ENCODE results near the gene ACADL.
A peak's percentile ranks its signal among the peaks of the same experiment; 100 is the strongest.

ACADL gene

DNA sequence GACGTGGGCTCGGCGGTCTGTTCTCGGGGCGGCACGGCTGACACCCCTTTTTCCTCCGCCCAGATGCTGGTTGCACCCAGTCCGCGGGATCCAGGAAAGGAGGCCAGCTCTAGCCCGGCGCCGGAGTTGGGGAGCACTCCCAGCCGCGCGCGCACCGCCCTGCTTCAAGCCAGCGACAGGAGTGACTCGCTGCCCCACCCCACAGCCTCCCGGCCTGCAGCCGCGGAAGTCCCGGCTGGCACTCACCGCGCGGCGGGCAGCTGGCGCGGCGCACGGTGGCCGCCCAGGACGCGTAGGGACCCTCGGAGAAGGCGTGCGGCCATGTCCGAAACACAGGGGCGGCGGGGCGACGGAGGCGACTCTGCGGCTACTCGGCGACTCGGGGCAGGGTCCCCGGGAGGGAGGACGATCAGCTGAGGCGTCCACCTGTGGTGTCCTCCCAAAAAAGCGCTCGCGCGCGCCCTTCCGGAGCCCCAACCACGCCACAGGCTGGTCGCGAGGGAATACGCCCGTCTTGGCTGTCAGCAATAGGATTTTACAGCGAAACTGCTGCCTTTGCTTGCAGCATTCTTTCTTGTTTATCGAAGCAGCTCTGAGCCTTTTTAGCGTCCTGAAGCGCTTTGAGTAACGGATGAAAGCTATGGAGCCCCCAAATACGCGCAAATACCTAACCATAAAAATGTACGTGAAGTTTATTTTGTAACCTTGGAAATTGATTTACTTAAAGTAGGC lies at the start of gene ACADL:
TSS of gene ACADL (minus strand) at position 507 of the 732 bp plus-strand sequence. CDS start at position 323, 184 bp downstream.
- DNase-seq = peak; percentile 59

DNA sequence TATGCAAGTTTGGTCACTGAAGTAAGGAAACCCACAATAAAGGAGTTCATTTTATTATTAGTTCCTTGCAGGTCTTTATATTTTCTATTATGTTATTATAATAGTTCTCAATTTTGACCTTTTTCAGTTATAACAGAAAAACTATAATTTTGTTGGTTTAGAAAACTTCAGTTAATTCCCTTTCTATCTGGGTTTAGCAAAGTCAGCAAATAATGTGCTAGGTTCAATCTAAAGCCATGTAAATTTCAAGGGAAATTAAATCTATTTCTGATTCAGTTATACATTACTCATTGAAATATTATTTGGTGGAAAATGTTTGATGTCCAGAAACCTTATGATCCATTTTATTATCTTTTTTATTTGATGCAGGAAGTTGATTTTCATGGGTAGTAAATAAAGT lies 46.1 kb upstream of the ACADL start:
- DNase-seq = no peak

DNA sequence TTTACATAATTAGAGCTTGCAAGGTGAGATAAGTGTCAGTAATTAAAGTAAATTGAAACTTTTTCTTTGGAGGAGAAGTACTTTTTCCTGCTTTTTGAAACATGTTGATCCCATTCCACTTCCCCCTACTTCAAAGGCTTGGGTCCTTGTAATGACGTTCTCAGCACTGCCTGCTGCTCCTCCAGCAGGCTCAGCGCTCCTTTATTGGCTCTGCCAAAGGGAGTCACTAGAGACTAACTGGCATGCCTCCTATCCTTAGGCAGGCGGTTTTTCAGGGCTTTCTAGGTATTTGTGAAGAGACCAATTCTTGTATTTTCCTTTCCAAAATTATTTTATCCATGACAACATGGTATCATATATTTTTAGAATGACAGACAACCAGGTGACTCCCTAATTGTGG lies 43.9 kb upstream of the ACADL start:
- no peak for DNase-seq

DNA sequence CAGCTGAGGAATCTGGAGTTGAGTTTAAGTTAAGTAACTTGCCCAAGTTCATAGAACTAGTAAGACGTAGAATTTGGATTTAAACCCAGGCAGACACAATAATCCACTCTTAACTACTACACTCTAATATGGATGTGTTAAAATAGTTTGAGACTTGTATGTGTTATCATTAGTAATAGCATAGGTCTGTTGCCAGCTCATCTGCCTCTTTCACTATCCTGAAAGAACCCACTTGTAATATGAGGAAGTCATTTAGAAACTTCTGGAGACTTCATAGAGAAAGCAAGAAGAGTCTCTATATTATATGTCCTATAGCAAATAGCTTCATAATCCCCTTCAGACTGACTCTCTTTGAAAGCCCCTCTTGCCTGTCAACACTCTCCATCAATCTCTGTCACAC lies 43.0 kb upstream of the ACADL start:
- DNase-seq = no peak

DNA sequence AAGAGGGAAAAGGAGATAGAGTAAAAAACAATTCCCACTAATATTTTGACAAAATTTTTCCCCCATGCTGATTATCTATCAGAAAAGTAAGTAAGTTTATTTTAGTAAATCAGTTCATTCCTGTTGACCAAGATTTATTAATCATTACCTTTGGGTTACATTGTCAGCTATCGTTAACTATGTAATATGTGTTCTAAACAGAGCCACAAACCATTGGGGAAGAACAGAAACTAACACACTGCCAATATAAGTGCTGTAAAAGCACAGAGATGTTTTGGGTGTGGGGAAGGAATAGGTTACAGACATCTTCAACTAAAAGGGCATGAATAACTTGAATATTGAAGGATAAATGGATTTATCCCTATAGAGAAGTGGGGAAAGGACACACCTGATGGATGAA lies 42.5 kb upstream of the ACADL start:
- DNase-seq = no peak

DNA sequence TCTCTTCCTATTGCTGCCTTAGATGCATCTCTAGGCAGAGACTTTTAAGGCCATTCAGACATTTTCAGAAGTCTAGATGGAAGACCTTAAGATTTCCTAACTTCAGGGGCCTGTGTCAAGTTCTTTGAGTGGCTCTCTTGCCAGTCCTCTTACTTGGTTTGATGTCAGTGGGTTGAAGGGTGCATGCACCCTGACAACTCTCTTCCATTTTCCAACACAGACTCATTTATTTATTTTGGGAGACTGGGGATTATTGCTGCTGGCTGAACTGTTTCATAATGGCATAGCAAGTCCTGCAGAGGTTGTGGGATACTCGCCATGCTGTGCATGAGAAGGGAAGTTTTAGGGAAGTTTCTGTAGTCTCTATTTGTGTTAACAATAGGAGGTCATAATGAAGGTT lies 39.0 kb upstream of the ACADL start:
- DNase-seq = no peak

DNA sequence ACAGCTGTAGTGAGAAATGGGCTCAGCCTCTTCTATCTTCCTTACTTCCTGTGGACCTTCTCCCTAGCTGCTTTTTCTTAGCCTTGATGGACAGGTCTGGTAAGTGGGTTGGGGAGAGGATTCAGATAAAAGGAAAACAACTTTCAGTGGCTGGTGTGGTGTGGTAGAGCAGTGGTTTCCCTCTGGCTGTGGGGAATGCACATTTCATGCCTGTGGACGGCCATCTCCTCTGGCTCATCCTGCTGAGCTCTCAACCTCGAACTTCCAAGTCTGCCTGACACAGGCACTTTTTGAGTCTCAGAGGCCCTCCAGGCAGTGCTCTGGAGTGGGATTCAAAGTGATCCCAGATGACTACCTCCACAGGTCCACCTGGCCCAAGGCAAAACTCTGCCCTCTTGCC lies 38.6 kb upstream of the ACADL start:
- no peak for DNase-seq

DNA sequence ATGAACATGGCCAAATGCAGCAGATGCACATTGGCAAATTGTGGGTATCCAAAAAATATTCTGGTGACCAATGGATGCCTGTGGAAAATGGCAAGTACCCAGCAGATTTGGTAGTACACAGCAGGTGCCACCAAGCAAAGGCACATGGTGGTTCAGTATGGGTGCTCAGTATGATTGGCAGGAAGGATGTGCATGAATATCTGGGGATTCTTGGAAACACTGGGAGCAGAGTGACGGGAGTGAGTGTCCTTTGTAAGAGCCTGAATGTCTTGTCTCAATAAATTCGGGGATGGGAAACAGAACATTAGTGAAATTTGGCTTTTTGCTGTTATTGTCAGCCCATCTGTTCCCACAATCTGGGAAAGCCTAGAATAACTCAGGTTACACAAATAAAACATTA lies 36.8 kb upstream of the ACADL start:
- DNase-seq = no peak

DNA sequence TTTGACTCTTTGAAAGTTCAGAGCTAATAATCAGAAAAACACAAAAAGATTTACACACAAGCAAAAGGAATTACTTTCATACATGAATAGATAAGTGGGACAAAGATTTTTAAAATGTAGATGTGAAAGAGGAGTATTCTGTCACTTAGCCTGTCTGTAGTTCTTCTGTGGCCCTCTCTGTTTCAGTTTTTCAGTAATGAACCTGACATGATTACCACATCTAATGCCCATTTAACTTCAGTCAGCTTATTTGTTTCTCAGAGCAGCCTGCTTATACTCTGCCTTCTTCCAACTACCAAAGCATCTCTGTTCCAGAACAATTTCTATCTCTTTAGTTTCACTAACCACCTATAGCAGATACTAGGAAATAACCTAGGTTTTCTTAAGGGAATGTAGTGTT lies 34.4 kb upstream of the ACADL start:
- DNase-seq = no peak

DNA sequence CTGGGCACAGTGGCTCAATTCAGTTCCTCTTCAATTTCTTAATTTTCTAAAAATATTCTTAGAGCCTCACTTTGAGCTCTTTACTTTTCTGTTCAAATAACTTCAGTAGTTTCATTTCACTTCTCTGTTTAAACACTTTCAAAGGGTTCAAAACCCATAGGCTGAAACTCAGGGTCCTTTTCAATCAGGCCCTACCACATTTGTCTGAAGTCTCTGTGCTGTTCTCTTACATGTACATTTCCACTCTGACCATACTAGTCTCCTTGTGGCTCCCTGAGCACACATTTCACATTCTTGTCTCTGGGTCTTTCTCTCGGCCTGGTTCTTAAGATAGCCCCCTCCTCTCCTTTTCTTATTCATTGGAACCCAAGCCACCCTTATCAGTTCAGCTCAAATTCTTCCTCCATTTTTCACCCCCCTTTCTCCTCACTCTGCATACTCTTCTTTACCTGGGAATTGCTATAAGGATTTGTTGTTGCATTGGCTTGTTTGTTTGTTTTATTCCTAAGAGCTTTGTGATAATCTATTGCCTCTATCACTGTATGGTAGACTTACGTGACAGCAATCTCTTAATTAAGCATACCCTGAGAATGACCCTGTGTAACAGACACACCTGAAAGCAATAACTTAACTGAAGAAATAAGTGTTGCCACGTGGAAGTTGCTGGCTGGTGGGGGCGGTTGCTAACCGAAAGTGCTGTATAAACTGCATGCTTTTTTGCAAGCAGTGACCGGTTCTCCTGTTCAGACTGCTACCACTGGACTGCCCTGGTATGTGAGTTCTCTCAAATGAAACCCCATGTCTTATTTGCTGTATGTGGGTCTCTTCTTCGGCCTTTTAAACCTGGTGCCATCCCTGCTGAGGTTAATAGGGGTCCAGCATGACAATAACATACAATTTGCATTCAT lies 27.7 kb upstream of the ACADL start:
- DNase-seq = no peak

DNA sequence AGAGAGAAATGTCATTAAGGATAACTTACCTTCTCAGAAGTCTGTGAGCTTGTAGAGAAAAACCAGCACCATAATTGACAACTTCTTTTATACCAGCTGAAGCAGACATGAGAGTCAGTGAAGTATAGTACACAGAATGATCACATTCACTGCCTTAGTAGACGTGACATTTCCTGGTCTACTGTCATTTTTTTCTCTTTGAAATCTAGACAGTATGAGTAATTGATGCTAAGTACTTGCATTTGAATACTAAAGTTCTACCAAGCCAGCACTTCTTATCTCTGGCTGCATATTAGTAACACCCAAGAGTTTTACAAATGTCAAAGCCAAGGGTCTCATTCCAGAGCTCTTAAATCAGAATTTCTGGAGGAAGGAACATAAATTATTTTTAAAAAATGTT lies 25.4 kb upstream of the ACADL start:
- no peak for DNase-seq

DNA sequence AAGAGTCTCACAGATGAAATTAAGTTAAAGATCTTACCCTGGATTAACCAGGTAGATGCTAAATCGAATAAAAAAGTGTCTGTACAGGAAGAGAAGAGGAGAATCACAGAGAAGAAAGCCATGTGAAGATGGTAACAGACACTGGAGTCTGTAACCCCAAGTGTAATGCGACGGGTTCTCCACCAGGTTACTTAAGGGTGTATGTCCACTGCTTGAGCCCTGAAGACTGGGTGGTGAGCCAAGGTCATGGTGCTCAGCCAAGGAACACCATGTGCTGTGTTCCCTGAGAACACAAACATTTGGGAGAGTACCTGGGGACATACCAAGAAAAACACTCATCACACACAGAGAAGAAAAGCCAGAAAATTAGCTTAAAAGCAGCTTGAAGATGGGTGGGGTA lies 8.2 kb upstream of the ACADL start:
- no peak for DNase-seq

DNA sequence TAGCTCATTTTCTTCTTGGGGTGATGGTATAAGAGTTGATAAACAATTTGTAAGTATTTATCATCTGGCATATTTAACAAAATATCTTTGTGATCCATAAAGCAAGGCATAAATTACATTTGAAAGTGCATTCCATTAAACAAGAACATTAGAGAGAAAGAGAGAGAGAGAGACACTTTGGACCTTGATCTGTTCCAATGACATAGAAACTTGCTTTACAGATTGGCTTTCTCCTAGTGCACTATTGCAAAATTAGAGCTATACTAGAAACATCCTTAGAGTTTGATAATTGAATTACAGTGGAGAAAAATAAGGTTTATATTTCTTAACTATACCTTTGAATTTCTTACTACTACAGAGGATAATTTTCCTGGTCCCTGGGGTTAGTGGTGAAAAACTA lies 5.7 kb upstream of the ACADL start:
- DNase-seq = no peak

DNA sequence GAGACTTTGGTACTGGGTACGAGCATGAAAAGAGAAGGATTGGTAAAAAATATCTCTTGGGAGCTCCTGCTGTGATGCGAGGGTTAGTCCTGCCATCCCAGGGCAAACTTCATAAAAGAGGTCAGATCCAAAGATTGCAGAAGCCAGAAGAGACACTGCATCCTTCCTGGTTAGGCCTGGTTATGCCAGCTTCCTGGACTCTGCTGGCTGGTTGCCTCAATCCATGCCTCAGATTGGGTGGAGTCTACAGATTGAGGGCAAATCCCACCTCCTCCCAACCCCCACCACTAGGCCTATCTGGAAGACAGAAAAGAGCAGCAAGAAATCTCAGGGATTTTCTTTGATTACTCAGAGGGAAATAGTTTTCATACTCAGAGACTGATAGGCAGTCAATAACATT lies 5.3 kb upstream of the ACADL start:
- no peak for DNase-seq

DNA sequence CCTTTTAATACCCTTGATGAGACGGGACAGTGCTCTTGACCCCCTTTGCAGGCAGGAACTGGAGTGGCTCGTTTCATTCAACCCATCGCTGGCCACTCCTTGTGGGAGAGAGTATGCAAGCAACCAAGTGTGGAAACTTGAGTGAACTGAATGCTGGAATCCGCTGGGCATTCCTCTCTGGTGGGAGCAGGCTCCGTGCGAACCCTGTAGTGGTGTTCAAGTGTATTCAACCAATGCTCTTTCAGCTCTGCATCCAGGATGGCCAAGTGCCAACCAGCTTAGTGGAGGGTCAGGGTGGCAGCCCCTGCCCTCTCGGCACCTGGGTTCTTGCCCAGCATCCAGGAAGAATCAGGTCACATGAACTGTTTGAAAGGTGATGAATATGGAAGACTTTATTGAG lies 3.3 kb upstream of the ACADL start:
- no peak for DNase-seq

DNA sequence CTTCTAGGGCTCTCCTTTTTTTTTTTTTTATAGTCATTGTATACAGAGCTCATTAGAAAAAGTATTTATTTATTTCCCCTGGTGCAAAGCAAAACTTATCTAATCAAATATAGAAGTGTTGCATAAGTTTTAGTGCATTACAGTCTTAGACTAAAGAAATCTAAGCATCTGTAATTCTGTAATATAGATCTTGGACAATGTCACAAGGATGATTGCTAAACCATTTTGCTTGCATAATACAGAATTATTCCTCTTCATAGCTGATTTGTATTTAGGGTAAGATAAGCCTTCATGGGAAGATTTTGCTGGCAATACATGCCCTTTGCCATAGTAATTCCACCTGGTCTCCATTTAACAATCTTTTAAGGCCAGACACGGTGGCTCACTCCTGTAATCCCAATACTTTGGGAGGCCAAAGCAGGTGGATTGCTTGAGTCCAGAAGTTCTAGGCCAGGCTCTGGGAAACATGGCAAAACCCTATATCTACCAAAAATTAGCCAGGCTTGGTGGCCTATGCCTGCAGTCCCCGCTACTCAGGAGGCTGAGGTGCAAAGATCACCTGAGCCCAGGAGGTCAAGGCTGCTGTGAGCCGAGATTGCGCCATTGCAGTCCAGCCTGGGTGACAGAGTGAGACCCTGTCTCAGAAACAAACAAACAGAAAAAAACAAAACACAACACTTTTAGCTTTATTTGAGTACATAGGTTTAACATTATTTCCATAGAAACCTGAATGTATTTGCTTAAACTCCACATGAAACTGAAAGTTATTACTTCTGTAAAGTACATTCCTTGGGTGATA lies 2.2 kb upstream of the ACADL start:
- DNase-seq = no peak

DNA sequence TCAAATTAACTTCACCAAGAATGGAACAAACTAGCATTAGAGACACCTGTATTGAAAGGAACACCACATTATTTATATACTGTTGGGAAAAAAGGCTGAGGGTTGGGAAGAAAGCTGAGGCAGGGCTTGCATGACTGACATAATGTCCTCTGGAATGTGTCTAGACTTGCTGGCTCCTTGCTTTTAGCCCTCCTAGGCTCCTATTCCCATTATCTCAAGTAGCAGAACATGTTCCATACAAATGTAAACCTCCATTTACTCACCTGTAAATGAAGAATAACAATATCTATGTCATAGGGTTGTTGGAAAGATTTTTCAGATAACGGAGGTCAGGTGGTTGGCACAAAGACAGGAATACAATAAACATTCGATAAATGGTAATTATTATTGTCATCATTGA lies 976 bp upstream of the ACADL start:
- no peak for DNase-seq

DNA sequence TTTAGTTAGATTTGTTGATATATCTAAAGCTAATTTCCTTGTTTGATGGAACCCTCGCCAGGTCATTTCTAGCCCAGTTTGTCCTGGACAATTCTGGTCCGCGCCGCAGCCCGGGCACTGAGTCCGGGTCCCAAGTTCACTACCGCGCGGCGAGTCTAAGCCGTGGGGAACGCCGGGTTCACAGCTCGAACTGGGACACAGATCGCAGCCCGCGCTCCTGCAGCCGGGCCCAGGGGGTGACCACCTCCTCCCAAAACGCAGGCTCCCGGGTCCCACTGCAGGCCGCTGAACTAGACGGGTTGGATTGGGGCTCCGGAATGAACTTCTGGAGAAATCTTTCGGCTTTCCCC lies 681 bp downstream of the ACADL start:
- peak; percentile 24 for DNase-seq

DNA sequence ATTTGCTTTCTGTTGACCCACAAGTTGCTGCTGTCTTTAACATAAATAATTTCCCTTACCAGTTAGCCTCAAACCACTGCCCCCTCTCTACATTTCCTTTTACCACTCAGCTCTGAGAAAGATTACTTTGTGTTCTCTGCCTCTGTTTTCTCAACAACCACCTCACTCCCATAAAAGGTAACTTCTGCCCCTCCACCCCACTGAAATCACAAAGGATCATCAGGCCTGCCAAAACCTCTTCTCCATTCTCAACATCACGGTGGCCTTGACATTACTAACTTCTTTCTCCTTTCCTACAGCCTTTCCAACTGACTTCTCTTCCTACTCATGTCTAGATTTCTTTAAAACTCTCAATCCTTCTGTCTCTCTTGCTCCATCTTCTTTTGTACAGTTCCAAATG lies 10.1 kb downstream of the ACADL start:
- no peak for DNase-seq

DNA sequence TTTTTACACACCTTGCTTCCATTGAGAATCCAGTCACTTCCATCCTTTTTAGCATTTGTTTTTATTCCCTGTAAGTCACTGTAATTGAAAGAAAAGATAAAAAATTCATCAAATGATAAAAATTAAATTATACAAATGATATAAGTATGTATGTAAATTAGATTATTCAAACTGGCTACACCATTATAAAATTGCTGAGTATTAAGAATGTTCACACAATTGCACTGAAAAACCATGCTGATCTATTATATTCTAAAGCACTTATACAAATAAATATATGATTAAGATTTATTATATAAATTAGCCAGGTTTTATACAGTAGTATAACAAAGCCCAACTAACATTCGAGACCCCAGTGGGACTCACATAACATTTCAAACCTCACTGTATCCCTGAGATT lies 15.1 kb downstream of the ACADL start:
- no peak for DNase-seq

DNA sequence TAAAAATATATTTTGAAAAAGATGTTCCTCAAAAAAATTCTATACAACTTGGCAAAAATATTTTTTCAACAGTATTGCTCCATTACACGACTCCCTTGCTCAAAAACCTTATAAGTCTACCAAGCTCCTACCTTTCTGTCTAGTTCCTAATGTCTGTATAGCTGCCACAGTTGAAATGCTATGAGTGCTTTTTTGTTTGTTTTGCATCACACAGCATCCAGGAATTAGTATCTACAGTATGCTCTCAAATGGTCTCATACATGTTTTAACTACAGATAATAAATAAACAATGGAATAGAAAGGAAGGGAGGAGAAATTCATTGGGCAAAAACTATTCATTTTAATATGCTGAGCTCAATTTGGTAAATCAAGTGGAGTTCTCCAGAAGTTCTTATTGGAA lies 17.3 kb downstream of the ACADL start:
- no peak for DNase-seq

DNA sequence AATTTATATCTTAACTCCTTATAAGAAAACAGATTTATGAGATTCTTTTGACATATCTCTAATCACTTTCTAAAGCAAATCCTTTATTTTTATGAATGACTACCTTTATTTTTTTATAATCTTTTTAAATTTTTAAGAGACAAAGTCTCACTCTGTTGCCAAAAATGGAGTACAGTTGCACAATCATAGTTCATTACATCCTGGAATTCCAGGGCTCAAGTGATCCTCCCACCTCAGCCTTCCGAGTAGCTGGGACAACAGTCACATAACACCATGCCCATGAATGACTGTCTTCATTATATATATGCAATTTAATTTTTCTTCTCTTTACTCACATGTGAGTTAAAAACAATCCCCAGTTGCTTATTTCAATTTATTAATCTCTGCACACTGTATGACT lies 21.7 kb downstream of the ACADL start:
- no peak for DNase-seq

DNA sequence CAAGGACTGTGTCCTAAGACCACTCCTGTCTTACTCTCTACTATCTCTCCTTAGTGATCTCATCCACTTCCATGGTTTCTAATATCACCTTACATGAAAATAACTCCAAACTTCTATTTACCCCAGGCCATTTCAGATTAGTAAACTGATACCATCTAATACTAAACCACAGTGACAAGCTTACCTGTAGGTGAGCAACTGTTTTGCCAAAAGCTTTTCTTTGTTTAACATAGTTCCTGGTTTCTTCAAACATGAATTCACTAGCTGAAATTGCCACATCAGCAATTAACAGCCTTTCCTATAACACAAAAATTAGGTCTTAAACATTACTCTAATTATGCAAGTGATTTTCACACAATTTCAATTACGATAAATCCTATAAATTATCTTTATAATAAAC lies 22.1 kb downstream of the ACADL start:
- DNase-seq = no peak

DNA sequence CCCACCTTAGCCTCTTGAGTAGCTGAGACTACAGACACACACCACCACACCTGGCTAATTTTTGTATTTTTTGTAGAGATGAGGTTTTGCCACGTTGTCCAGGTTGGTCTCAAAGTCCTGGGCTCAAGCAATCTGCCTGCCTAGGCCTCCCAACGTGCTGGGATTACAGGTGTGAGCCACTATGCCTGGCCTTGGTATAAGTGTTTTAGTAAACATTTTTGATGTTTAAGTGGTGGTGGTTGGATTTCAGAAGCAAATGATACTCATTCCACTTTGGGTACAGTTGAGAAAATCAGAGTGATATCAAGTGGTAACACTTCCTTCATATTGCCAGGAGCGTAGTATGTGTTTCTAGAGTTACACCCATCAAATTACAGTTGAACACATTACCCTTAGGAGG lies 25.4 kb downstream of the ACADL start:
- no peak for DNase-seq

Measured in femur (tissue), 1 donor.